ENCODE measurements around the gene ERAP2. TPM values are rescaled to one million over a fixed set of nuclear protein-coding genes. Genes with fewer than 3 reads are reported as not detected.

Gene ERAP2
- total and polyA plus RNA-seq, 7 donors: 0.60 to 44.9 (median 7.7) TPM

GRCh38 chr5:96855031-96855872 is 21.0 kb upstream of the ERAP2 start:
- Histone ChIP-seq H3K4me3 (no peak overlapping the region), H3K4me1 (no peaks in the 10 kb centered on the region), H3K36me3 (no peaks in the 10 kb centered on the region), H3K9me3 (no peaks in the 10 kb centered on the region), H3K27ac (no peak overlapping the region), H3K27me3 (no peaks in the 10 kb centered on the region)
- DNase-seq: no peak
- TF ChIP-seq POLR2A (IDR thresholded peaks at IDR 0.05) (no peak), POLR2AphosphoS5 (IDR thresholded peaks at IDR 0.05) (no peak), EP300 (IDR thresholded peaks at IDR 0.05) (no peak), CTCF (IDR thresholded peaks at IDR 0.05) (no peak)
- intact Hi-C loops (cut with DNase I): no loop called here
- 6 to 55% methylated on average over 6 of the region's 6 CpGs for WGBS, 2 donors

GRCh38 chr5:96856371-96856770 is 19.9 kb upstream of the ERAP2 start:
- Histone ChIP-seq H3K27ac (no peak overlapping the region), H3K4me1 (no peaks in the 10 kb centered on the region), H3K4me3 (no peak overlapping the region), H3K36me3 (no peaks in the 10 kb centered on the region), H3K27me3 (no peaks in the 10 kb centered on the region), H3K9me3 (no peaks in the 10 kb centered on the region)
- no peak for DNase-seq
- intact Hi-C loops (cut with DNase I): no loop called here
- WGBS, 2 donors: 37 to 71% methylated on average over 3 of the region's 3 CpGs
- no peak for TF ChIP-seq CTCF (IDR thresholded peaks at IDR 0.05)
- no peak for TF ChIP-seq POLR2A (IDR thresholded peaks at IDR 0.05)
- TF ChIP-seq EP300 (IDR thresholded peaks at IDR 0.05): no peak
- no peak for TF ChIP-seq POLR2AphosphoS5 (IDR thresholded peaks at IDR 0.05)

GRCh38 chr5:96857454-96857853 is 18.8 kb upstream of the ERAP2 start:
- H3K36me3 ChIP-seq: no peaks in the 10 kb centered on the region
- intact Hi-C loops (cut with DNase I): no loop called here
- TF ChIP-seq POLR2AphosphoS5 (IDR thresholded peaks at IDR 0.05) (no peak), POLR2A (IDR thresholded peaks at IDR 0.05) (no peak), EP300 (IDR thresholded peaks at IDR 0.05) (no peak), CTCF (IDR thresholded peaks at IDR 0.05) (no peak)
- no peak overlapping the region for H3K4me3 ChIP-seq
- no peaks in the 10 kb centered on the region for H3K9me3 ChIP-seq
- 94 to 100% methylated on average over 1 of the region's 1 CpG for WGBS, 2 donors
- H3K27me3 ChIP-seq: no peaks in the 10 kb centered on the region
- no peak overlapping the region for H3K27ac ChIP-seq
- DNase-seq: no peak
- no peaks in the 10 kb centered on the region for H3K4me1 ChIP-seq

- no peak overlapping the region for H3K27ac ChIP-seq
- no peaks in the 10 kb centered on the region for H3K36me3 ChIP-seq
- H3K4me1 ChIP-seq: no peaks in the 10 kb centered on the region
- DNase-seq: no peak
- 90 to 96% methylated on average over 4 of the region's 4 CpGs for WGBS, 2 donors
- TF ChIP-seq POLR2AphosphoS5 (IDR thresholded peaks at IDR 0.05) (no peak), EP300 (IDR thresholded peaks at IDR 0.05) (no peak), POLR2A (IDR thresholded peaks at IDR 0.05) (no peak), CTCF (IDR thresholded peaks at IDR 0.05) (no peak)
- intact Hi-C loops (cut with DNase I): no loop called here
- H3K9me3 ChIP-seq: no peaks in the 10 kb centered on the region
- H3K4me3 ChIP-seq: no peak overlapping the region
- no peaks in the 10 kb centered on the region for H3K27me3 ChIP-seq
These were observed 18.4 kb upstream of the ERAP2 start for GRCh38 chr5:96857924-96858323.

Measured in sigmoid colon (tissue), 7 donors.